GM12801 (cell line): Measurements from ENCODE around the gene GTF3C4.

Source experiments
- TF ChIP-seq, protein P1 (sequence below): IDR thresholded peaks from one replicate; pipeline ENCODE4 v1.5.1; 2011; ENCODE audit warnings: control low read depth; ENCODE audit not compliant: insufficient read length; ENCODE audit errors: extremely low read depth

The GTF3C4 gene

DNA sequence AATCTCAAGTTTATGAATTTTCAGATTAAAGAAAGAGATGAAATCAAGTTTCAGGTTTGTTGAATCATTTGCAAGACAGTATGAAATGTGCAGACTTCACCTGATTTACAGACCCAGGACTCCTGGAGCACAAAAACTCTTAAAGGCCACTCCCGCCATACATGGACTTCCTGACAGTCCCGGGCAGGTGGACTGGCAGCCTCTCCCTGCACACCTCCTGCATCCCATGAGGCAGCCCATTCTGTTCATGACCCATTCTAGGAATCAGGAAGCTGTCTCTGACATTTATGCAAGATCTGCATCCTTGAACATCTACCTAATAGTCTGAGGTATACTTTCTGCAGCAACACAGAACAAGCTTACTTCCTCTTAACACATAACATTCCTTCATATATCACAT lies 6.4 kb upstream of the GTF3C4 start:
- TF ChIP-seq, protein P1, sequence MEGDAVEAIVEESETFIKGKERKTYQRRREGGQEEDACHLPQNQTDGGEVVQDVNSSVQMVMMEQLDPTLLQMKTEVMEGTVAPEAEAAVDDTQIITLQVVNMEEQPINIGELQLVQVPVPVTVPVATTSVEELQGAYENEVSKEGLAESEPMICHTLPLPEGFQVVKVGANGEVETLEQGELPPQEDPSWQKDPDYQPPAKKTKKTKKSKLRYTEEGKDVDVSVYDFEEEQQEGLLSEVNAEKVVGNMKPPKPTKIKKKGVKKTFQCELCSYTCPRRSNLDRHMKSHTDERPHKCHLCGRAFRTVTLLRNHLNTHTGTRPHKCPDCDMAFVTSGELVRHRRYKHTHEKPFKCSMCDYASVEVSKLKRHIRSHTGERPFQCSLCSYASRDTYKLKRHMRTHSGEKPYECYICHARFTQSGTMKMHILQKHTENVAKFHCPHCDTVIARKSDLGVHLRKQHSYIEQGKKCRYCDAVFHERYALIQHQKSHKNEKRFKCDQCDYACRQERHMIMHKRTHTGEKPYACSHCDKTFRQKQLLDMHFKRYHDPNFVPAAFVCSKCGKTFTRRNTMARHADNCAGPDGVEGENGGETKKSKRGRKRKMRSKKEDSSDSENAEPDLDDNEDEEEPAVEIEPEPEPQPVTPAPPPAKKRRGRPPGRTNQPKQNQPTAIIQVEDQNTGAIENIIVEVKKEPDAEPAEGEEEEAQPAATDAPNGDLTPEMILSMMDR = no peak

DNA sequence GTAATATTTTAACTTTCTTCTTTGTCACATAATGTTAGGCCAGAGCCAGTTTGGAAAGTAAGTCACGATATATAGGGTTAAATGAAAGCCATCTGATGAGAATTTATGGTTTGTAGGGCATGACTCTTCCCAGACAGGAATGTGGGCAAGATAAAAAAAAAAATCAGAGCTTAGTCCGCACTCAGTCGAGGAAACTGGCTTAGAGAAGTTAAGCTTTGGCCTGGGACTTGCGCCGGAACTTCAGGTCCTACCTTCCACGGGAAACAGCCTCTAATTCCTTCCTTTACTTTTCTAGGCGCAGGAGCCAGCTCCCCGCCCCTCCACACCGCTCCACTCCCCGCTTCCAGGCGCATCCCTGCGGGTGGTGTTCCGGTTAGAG lies 956 bp upstream of the GTF3C4 start:
- TF ChIP-seq, protein P1 = no peak

- TF ChIP-seq, protein P1 = no peak
Measured at GRCh38 chr9:132669698-132670456, 387 bp upstream of the GTF3C4 start, which contains the start of gene DDX31. DDX31 (minus strand) TSS chr9:132669983; CDS start chr9:132669934, 49 bp downstream.

GRCh38 chr9:132671620-132672412 lies 1.6 kb downstream of the GTF3C4 start:
- TF ChIP-seq, protein P1 = no peak

- TF ChIP-seq, protein P1 = no peak
Measured at GRCh38 chr9:132672413-132672690, 2.1 kb downstream of the GTF3C4 start.

DNA sequence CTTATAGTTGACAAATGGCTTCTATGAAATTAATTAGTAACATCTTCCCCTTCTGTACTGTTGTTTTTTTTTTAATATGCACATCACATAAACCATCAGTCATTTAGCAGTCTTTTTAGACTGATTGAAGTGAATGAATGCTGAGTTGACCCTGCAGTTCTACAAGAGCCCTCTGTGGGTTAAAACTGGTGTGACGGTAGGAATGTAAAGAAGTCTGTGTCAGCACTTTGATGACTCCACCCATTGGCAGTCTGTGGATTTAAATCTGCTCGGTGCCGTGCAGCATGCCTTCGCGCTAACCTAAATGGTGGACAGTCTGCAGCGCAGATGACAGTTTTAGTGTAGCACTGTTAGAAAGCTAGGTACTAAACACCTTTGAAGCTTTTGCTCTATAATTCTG lies 3.1 kb downstream of the GTF3C4 start:
- TF ChIP-seq, protein P1 = no peak

DNA sequence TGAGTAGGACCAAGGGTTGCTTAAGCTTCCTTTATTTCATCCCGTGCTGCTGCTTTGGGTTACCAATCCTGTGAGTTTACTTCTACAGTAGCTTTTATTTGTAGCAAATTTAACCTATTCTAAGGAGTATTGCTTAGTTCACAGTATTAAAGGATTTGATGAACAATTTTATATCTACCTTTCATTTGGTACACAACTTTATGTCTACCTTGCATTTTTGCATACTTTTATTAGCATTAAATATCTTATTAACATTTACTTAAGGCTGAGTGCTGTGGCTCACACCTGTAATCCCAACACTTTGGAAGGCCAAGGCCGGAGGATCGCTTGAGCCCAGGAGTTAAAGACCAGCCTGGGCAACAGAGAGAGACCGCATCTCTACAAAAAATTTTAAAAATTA lies 4.2 kb downstream of the GTF3C4 start:
- TF ChIP-seq, protein P1 = no peak
